HL-60 (cell line): Measurements from ENCODE around the gene MACF1.

Experiments used
- GABPA ChIP-seq: IDR thresholded peaks from 2 replicates; pipeline ENCODE4 v1.6.1; 2012; ENCODE audit warnings: low read depth
- POLR2AphosphoS5 ChIP-seq: IDR thresholded peaks from 2 replicates; pipeline ENCODE4 v1.6.1; 2012; ENCODE audit warnings: low read depth
- TF ChIP-seq, protein P1 (sequence below): IDR thresholded peaks from one replicate; pipeline ENCODE4 v1.5.1; 2011; ENCODE audit warnings: low read length, control low read depth, inconsistent platforms; ENCODE audit not compliant: insufficient read depth

DNA sequence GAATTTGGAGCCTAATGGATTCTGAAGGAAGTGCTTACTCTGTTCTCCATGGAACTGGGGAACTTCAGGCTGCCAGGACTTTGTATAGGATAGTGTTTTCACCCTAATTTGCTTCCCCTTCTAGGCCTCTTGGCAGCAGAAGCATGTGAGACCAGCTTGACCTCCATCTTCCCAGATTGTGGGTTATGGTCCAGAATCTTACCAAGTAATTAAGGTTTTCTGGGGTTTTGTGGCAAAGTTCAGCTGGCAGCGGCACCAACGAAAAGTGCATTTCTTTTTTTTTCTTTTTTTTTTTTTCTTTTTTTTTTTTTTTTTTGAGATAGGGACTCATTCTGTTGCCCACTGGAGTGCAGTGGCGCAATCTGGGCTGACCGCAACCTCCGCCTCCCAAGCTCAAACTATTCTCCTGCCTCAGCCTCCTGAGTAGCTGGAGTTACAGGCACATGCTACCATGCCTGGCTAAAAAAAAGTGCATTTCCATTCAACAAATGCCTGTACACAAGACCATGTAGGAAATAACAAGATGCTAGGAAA, 283.6 kb downstream of the MACF1 start:
- TF ChIP-seq POLR2AphosphoS5 (peak; percentile 60; the same call in 1 of the 2 replicates), GABPA (no peak)
- TF ChIP-seq, protein P1, sequence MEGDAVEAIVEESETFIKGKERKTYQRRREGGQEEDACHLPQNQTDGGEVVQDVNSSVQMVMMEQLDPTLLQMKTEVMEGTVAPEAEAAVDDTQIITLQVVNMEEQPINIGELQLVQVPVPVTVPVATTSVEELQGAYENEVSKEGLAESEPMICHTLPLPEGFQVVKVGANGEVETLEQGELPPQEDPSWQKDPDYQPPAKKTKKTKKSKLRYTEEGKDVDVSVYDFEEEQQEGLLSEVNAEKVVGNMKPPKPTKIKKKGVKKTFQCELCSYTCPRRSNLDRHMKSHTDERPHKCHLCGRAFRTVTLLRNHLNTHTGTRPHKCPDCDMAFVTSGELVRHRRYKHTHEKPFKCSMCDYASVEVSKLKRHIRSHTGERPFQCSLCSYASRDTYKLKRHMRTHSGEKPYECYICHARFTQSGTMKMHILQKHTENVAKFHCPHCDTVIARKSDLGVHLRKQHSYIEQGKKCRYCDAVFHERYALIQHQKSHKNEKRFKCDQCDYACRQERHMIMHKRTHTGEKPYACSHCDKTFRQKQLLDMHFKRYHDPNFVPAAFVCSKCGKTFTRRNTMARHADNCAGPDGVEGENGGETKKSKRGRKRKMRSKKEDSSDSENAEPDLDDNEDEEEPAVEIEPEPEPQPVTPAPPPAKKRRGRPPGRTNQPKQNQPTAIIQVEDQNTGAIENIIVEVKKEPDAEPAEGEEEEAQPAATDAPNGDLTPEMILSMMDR = no peak
